NCI-H748 (cell line): ENCODE results near the gene CACHD1.
A peak's percentile ranks its signal among the peaks of the same experiment; 100 is the strongest.

Source experiments
- DNase-seq: peaks from one replicate; lab custom pipeline; 2025; ENCODE audit not compliant: unreplicated experiment; lab: John Stamatoyannopoulos, UW

CACHD1 gene

GRCh38 chr1:64545118-64545843, 75.4 kb downstream of the CACHD1 start:
- DNase-seq = peak; percentile 42

GRCh38 chr1:64546013-64546412, 76.1 kb downstream of the CACHD1 start:
- DNase-seq = no peak

- no peak for DNase-seq
Measured at GRCh38 chr1:64549464-64550239, 79.7 kb downstream of the CACHD1 start.

GRCh38 chr1:64550510-64550909, 80.6 kb downstream of the CACHD1 start:
- DNase-seq = peak; percentile 60

- DNase-seq = no peak
Measured at GRCh38 chr1:64550946-64551605, 81.1 kb downstream of the CACHD1 start.

- DNase-seq = peak; percentile 10
Measured at GRCh38 chr1:64553285-64553684, 83.4 kb downstream of the CACHD1 start.

GRCh38 chr1:64555947-64556346, 86.0 kb downstream of the CACHD1 start:
- no peak for DNase-seq

GRCh38 chr1:64561993-64562392, 92.1 kb downstream of the CACHD1 start:
- no peak for DNase-seq

GRCh38 chr1:64563958-64564565, 94.1 kb downstream of the CACHD1 start:
- no peak for DNase-seq

GRCh38 chr1:64564891-64565290, 95.0 kb downstream of the CACHD1 start:
- DNase-seq = no peak

- DNase-seq = no peak
Measured at GRCh38 chr1:64567426-64568170, 97.7 kb downstream of the CACHD1 start.

GRCh38 chr1:64568171-64568450, 98.2 kb downstream of the CACHD1 start:
- no peak for DNase-seq

- no peak for DNase-seq
Measured at GRCh38 chr1:64569411-64569810, 99.5 kb downstream of the CACHD1 start.

- DNase-seq = no peak
Measured at GRCh38 chr1:64570267-64570855, 100.4 kb downstream of the CACHD1 start.

- DNase-seq = peak; percentile 71
Measured at GRCh38 chr1:64572222-64572900, 102.4 kb downstream of the CACHD1 start.

GRCh38 chr1:64574301-64574700, 104.4 kb downstream of the CACHD1 start:
- no peak for DNase-seq

- peak; percentile 50 for DNase-seq
Measured at GRCh38 chr1:64575881-64576676, 106.2 kb downstream of the CACHD1 start.

GRCh38 chr1:64578270-64578973, 108.5 kb downstream of the CACHD1 start:
- no peak for DNase-seq

- no peak for DNase-seq
Measured at GRCh38 chr1:64579767-64580166, 109.8 kb downstream of the CACHD1 start.
